CD4-positive, alpha-beta T cell treated with Interleukin-10 for 1 hour (primary cell): Measurements from ENCODE around the gene PPM1E.
A peak's percentile ranks its signal among the peaks of the same experiment; 100 is the strongest.
"Not testable (repeated sequence)": the region's sequence is repeated elsewhere in the genome, so short reads cannot be mapped to it uniquely, and the experiment has no call there.

Experiments used
- DNase-seq: peaks from one replicate; pipeline ENCODE4 v3.0.0-alpha.2; 2020

The PPM1E gene

GRCh38 chr17:58755577-58756245 lies at the start of gene PPM1E:
PPM1E (plus strand) TSS chr17:58755854.
- DNase-seq, result peak; percentile 40

GRCh38 chr17:58706351-58707140 lies 49.1 kb upstream of the PPM1E start:
- no peak for DNase-seq

GRCh38 chr17:58710948-58711552 lies 44.6 kb upstream of the PPM1E start:
- peak; percentile 59 for DNase-seq

GRCh38 chr17:58722274-58722673 lies 33.4 kb upstream of the PPM1E start:
- DNase-seq, result no peak

GRCh38 chr17:58722696-58723095 lies 33.0 kb upstream of the PPM1E start:
- no peak for DNase-seq

GRCh38 chr17:58728798-58729197 lies 26.9 kb upstream of the PPM1E start:
- no peak for DNase-seq

GRCh38 chr17:58730937-58731336 lies 24.7 kb upstream of the PPM1E start:
- no peak for DNase-seq

- DNase-seq, result no peak
Measured at GRCh38 chr17:58734040-58734439, 21.6 kb upstream of the PPM1E start.

- DNase-seq, result no peak
Measured at GRCh38 chr17:58734811-58735210, 20.8 kb upstream of the PPM1E start.

GRCh38 chr17:58741121-58741625 lies 14.5 kb upstream of the PPM1E start:
- no peak for DNase-seq

- DNase-seq, result no peak
Measured at GRCh38 chr17:58747674-58748073, 8.0 kb upstream of the PPM1E start.

GRCh38 chr17:58749627-58750026 lies 6.0 kb upstream of the PPM1E start:
- DNase-seq, result not testable (repeated sequence)

- DNase-seq, result no peak
Measured at GRCh38 chr17:58753026-58753425, 2.6 kb upstream of the PPM1E start.

- no peak for DNase-seq
Measured at GRCh38 chr17:58755269-58755576, 431 bp upstream of the PPM1E start.

GRCh38 chr17:58756246-58757161 lies 850 bp downstream of the PPM1E start:
- DNase-seq, result no peak

- no peak for DNase-seq
Measured at GRCh38 chr17:58757162-58757613, 1.5 kb downstream of the PPM1E start.

GRCh38 chr17:58758890-58759289 lies 3.2 kb downstream of the PPM1E start:
- DNase-seq, result no peak

- DNase-seq, result no peak
Measured at GRCh38 chr17:58759522-58759921, 3.9 kb downstream of the PPM1E start.

- no peak for DNase-seq
Measured at GRCh38 chr17:58760248-58760647, 4.6 kb downstream of the PPM1E start.

GRCh38 chr17:58763263-58763662 lies 7.6 kb downstream of the PPM1E start:
- DNase-seq, result no peak

- DNase-seq, result no peak
Measured at GRCh38 chr17:58764373-58764772, 8.7 kb downstream of the PPM1E start.

GRCh38 chr17:58778482-58778881 lies 22.8 kb downstream of the PPM1E start:
- not testable (repeated sequence) for DNase-seq

- DNase-seq, result no peak
Measured at GRCh38 chr17:58779446-58779845, 23.8 kb downstream of the PPM1E start.
